GM12891 (cell line): ENCODE measurements around the gene APOLD1.

ENCODE experiments used
- POLR2A ChIP-seq: IDR thresholded peaks from 2 replicates; pipeline ENCODE4 v1.6.1; 2011; ENCODE audit warnings: low read depth, low read length, control low read depth
- POLR2AphosphoS5 ChIP-seq: IDR thresholded peaks from 2 replicates; pipeline ENCODE4 v1.6.1; 2011; ENCODE audit warnings: low read depth, low read length, control low read depth

DNA sequence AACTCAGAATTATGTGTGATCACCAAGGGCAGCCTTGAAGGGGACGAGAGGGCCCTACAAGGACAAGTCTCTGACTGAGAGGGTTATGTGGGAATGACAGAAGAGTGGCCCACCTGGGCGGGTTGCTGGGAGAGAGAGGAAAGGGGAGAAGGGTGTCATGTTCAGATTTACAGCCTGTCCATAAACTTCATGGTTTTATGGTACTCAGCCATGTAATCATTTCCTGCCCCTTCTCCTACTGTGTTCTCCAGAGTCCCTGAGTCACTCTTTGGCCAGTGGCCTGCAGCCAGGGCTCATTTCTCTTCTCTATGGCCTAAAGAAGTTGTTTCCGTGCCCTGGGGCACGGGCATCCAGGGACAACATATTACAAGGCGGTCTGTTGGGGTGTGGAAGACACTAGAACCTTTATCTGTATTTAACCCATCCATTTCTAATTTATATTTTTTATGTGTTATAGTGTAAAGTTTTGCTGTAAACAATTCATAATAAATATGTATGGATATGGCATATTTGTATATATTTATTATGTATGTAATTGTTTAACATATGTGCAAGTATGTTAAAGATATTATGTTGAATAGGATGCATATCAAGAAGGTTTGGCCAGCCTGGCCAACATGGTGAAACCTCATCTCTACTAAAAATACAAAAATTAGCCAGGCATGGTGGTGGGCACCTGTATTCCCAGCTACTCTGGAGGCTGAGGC, 54.6 kb downstream of the APOLD1 start:
- no peak for TF ChIP-seq POLR2AphosphoS5
- no peak for TF ChIP-seq POLR2A
